ENCODE results near the gene SPECC1.
"Not testable (repeated sequence)": the region's sequence is repeated elsewhere in the genome, so short reads cannot be mapped to it uniquely, and the experiment has no call there.

Gene SPECC1

DNA sequence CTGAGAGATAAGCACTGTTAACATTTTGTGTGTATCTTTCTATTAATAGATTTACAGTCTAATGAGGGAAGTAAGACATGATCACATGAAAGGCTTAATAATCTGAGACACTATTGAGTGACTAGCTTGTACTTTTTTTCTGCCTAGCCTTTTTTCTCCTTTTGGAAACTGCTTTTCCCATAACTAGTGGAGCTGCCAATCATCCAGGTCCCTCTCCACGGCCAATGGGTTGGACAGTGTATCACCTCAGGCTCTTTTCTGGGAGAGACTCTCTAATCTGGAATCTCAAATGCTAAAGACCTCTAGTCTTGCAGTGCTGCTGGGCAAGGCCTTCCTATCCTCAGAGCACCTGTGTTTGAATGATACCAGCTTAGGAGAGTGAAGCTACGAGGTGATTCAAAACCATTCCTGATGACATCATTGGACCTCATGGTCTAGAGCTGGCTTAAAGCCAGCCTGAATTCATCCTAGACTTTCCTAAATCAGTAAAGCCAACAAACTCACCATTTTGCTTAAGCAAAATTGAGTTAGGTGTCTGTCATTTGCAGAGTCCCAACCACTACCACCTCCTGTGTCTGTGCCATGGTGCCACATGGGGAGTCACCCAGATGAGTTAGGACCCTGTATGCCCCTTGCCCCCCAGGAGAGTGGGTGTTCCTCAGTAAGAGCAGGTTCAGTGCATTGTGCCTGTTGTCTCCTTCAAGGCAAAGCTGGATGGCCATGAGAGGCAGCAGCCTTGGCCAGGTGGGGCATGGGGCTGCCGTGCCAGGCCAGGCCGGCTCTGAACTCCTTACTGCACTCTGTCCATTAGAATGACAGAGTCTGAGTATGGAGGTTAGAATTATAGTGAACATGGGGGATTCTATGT is 62.9 kb downstream of the SPECC1 start:
- no peak for DNase-seq

DNA sequence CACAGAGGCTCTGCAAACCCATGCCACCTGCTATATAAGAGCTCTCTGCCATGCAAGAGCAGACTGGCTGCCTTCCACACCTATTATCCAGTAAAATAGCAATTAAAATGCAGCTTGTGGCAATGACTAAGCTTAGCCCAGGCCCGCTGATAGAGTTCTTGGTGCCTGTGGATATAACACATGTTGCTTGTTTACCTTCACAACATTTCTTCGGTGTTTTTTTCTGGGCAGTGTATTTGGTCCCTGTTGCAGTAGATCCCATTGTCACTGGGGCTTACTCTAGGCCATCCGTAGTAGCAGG is 63.5 kb downstream of the SPECC1 start:
- DNase-seq: no peak

DNA sequence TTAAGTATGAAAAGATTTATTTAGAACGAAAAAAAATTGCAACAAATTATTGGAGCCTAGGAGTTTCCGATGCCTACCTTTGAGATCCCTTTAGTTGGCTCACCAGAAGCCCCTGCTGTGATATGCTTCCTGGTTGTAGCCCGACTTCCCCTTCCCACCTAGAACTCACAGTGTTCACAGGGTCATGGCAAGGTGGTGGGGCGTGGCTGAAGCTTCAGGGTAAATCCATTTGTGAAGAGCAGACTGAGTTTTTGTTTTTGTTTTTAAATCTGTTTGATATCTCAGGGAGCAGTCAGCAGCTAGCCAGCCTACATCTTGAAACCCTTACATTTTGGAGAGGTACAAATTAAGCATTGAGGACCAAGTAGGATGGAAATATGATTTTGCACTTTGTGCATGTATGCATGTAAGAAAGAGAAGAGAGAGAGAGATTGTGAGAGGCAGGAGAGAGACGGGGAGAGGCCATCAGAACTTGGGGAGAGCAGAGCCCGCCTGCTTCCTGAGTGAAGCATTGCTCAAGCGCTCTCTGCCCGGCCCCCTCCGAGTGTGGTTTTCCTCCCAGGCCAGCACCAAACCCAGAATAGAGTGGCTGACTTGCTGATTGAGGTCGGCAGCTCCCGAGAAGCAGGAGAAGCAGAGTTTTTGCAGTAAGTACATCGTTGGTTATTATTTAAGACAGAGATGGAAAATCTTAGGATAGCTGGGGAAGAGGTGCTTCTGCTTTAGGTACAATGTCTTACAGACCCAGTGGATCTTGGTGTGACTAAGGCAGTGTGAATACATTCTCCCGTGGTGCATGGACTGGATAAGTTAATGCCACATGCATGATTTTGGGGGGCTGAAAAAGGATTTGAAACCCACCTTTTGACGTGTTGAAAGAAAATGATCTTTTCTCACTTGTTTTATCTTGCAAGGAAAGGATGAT is 64.2 kb downstream of the SPECC1 start:
- peak; percentile 46 for DNase-seq

DNA sequence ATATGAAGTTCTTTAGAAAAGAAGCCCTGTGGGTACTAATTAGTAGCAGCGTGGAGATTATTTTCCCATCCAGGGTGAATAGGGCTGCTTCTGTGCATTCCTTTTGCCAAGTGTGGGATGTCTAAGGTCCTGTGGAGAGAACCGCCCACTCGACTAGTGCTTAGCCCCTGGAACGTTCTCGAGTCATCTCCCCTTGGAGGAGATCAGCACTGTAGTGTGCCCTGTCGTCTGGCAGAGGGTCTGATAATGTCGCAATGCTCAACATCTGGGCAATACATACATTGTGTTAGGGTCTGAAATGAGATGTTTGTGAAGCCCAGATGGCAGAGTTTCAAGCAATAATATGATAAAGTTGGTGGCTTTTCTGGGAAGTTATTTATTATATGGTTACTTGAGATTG is 64.8 kb downstream of the SPECC1 start:
- peak; percentile 44 for DNase-seq

DNA sequence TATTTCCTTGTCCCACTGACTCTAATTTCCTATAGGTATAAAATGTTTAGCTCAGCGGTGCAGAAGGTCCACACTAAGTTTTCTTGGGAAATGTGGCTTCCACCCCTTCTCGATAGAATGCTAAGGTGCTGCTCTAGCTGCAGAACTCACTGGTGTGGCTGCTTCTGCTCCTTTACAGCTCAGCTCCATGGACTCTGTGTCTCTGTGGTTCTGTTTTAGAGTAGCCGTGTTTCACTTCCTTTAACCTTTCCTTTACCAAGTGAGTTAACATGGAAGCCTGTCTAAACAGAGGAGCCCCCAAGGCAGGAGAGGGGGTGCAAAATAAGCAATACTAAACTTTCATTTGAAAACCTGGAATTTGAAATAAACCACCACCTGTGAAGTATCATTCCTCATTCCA is 65.3 kb downstream of the SPECC1 start:
- no peak for DNase-seq

DNA sequence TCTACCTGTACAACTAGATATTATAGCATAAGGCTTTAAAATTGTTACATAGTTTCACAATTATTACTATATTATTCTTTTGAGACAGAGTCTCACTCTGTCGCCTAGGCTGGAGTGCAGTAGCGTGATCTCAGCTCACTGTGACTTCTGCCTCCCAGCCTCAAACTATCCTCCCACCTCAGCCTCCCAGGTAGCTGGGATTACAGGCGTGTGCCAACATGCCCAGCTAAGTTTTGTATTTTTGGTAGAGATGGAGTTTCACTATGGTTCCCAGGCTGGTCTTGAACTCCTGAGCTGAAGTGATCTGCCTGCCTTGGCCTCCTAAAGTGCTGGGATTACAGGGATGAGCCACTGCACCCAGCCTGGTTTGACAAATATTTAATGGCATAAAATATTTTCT is 67.0 kb downstream of the SPECC1 start:
- DNase-seq: not testable (repeated sequence)

DNA sequence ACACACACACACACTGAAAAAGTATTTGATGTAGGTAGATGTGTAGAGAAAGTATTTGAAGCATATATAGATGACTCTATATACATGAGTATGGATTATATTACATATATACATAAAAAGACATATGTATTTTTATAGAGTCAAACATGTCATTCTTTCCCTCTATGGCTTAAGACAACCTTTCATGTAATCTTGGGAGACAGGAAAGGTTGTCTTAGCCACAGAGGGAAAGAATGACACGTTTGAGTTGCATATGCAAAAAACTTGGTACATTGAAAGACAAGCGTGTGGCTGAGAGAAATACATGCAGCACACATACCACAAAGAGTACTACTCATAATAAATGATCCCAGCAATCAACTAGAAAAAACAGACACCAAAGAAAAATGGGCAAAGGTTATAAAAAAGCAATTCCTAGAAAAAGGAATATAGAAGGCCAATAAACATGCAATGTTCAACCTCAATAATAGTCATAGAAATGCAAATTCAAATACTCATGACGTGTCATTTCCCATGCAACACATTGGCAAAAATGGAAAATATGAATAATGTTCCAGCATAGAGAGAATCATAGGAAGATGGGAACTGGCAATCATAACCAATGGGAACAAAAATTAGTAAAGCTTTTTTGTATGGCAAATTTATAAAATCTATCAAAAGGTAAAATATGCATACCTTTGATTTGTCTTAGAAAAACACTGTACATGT is 69.0 kb downstream of the SPECC1 start:
- DNase-seq: no peak

DNA sequence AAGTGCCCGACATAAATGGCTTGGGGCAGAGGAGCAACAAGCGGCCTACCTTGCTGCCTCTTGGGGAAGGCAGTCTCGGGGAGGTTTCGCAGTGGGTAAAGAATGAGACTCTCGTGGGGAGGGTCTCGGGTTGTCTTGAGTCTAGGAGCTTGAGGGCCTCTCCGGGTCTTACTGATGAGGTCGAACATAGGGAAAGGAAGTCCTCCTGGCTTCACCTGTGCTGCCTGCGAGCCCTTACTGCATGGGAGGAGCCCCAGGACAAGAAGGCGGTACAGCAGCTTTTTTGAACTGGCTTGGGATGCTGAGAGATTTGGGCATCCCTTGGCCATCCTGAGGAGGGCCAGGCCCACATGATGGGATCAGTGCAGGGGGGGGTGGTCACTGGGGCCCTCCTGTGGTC is 71.4 kb downstream of the SPECC1 start:
- DNase-seq: no peak

DNA sequence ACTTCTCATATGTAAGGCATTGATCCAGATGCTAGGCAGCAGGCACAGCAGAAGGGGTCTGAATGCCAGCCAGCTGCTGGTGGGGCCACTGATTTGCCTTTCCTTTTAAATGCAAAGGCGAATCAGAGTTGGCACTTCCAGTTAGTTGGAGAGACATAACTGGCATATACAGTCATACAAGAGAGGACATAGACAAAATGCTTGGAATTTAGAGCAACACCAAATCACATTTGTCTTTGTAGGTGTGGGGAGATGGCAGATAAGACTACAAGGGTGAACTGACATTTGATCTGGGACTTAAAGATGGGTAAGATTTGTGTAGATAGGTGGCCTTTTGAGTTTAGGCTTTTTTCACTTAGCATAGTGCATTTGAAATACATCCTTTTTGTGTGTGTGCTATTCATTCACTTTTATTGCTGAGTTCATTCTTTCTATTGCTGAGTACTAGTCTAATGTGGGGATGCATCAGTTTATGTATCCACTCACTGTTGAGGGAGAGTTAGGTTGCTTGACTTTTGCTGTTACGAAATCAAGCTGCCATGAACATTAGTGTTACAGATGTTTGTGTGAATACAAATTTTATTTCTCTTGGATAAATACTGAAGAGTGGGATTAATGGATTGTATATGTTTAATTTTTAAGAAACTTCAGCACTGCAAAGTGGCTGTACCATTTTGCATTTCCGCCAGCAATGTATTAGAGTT is 74.1 kb downstream of the SPECC1 start:
- DNase-seq: no peak

DNA sequence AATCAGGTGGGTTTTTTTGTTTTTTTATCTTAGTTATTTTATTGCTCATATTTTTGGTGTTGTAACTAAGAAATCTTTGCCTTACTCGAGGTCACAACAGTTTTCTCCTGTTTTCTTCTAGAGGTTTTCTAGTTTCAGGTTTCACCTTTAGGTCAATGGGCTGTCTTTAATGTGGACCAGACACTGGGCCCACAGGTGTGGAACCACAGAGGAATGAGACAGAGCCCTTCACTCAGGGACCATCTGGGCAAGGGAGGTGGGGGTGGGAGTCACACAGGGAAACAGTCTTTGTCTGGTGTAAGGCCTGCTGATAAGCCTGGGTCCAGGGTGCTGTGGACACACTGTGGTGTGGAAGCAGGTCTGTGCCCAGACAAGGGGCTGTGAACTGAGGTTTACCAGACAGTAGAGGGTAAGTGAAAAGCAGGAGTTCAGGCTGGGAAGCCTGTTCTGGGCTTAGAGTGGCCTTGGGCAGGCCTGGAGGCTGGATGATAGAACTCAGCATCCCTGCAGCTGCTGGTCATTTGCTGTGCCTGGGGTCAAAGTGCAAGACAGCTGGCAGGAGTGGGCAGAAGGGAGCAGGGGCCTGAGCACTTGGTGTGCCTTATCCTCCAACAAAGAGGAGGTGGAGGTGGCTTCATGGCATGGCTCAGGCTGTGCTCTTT is 75.6 kb downstream of the SPECC1 start:
- no peak for DNase-seq

DNA sequence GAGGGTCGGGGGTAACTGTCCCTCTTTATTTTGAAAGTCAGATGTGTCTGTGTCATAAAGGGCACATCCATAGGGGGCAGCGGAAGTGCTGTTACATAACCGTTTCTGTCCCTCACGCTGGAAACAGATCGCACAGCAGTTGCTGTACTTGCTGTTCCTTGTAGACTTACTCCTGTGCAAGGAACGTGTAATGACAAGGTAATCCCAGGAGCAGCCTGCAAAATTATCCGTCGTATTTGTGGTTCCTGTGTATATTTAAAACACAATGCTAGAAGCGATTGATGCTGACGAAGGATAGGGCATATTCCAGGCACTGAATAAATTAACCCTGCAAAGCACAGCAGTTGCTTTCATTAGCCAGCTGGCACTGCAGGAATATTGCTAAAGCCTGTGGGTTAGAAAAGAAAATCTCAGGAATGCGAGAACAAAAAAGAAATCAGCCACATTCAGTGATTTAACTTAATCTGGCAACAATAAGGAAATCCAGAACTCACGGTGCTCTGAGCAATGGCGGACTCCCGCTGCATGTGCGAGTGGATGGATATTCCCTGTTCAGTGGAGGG is 76.2 kb downstream of the SPECC1 start:
- DNase-seq: no peak

DNA sequence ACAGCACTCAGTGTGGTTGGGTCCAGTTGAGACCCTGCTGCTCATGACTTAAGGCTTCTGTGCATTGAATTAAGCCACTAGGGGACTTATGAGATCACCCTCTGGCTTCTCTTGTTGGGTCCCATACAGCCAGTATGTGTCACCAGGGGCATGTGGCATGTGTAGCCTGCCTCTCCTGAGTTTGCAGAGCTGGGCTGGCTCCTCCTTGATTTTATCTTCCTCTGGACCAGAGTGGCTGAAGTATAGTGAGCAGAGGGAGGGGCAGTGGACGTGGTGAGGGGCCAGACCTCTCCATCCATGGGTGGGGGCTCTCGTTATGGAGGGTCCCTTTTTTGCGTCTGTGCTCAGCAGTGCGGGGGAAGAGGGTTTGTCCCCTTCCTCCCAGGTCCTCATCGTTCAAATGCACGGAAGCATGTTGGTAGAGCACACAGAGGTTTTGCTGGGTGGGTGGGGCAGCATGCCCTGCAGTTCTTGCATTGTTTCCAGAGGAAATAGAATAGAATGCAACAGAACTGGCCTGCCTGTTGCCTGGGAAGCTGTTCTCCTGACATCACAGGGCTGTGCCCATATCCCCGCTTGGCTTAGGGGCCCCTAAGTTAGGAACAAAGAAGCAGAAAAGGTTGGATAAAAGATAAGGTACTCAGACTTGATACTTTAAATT is 77.4 kb downstream of the SPECC1 start:
- DNase-seq: peak; percentile 53

DNA sequence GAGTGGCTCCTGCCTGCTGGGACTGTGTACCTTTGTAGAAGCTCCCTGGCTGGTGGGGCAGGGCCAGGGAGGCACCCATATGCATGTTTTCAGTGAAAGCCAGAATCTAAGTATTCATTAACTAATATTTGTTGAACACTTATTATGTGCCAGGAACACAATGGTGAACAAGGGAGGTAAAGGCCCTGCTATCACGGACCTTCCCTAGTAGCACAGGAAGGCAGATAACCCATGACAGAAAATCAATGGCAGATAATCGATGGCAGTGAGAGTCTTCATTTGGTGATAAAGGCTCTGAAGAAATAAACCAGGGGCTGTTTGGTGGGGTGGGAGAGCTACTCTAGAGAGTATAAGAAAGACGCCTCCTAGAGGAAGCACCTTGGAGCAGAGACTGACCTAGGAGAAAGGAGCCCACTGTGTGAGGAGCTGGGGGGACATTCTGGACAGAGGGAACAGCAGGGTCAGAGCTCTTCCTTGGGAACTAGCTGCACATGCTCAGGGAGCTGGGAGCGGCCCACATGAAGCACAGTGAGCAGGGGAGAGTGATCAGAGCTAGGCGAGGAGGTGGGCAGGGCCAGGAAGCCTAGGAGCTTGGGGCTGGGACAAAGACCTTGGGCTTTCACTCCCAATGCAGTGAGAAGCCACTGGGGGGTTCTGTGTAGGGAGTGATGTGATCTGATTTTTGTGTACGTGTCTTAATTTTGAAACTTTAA is 78.5 kb downstream of the SPECC1 start:
- no peak for DNase-seq

DNA sequence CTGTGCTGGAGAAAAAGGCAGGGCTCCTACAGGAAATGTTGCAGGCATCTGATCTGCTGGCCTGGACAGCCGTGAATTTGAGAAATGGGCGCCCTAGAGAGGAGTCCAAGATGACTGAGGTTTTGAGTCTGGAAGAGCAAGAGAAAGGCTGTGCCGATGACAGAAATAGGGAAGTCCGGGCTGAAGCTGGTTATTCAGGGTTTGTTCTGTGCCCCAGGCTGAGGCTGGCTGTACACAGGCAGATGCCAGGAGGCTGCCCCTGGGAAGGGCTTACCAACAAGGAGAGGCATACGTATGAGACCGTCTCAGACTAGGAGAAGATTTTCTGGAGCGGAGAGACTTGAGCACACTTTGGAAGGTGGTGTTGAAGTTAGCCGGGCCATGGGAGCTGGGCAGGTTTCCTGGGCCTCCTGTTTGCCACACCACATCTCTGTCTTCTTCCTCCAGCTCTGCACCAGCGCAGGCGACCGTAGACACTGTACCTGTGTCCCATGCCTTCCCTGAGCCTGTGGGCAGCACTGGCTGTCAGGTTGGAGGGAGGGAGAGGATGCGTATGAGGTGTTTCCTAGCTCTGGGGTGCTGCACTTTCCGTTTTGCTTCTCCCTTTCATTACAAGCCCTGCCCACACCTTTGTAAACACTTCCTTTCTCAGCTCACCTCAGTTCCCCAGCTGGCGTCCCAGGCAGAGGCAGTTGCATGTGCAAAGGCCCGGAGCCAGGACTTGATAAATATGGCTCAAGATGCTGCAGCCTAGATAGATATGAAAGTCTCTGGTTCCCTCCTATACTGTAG is 80.8 kb downstream of the SPECC1 start:
- no peak for DNase-seq

DNA sequence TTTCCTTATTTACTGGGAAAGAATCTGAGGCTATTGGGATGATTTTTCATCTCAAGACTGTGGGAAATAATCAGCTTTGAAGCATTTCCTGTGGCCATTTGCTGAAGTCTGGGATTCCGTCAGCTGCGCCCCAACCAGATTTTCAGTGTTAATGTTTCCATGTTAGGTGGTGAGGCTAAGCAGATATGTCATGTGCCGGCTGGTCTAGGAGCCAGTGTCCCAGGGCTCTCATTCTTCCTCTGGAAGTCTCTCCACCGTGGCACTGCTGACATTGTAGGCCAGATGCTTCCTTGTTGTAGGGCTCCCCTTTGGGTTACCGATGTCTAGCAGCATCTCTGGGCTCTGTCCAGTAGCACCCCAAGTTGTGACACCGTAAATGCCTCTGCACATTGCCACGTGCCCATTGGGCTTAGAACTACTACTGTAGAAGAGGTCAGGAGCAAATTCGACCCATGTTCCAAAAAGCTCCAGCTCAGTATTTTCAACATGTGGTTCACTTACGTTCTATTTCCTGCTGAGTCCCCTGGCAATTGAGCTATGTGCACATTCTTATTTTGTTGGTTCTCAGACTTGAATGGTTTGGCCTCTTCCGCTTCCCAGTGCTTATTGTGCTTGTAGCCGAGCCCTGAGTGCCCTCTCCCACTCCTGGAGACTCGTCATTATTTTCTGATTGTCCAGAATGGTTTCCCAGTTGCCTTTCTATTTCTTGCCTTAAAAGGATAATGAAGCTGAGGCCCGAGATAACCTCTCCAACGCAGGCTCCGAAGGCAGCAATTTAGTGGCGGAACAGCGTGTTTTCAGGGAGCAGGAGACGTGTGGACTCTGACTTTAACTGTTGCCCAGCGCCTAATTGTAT is 82.2 kb downstream of the SPECC1 start:
- DNase-seq: no peak

DNA sequence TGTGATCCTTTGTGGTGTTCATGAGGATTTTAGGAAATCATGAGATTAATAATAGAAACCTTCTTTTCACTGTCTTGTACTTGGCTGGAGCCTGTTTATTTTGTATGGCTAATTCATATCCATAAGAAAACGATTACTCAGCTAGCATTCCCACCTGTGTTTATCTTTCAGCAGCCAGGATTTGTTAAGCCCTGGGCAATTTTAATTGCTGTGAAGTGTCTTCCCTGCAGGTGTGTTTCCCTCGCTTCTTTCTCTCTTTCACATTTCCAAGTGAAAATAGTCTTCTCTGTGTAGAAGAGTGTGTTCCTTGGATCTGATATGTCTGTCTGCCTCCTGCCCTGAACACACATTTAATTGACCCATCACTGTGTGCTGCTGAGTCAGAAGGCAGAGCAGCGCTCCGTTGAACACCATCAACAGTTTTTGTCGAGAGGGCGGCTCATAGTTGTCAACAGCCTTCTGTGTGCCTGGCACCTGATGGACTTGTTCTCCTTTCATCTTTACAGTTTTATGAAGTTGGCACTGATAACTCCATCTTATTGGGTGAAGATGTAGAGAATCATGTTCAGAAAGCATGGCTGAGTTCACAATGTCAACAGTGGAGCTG is 83.2 kb downstream of the SPECC1 start:
- no peak for DNase-seq

DNA sequence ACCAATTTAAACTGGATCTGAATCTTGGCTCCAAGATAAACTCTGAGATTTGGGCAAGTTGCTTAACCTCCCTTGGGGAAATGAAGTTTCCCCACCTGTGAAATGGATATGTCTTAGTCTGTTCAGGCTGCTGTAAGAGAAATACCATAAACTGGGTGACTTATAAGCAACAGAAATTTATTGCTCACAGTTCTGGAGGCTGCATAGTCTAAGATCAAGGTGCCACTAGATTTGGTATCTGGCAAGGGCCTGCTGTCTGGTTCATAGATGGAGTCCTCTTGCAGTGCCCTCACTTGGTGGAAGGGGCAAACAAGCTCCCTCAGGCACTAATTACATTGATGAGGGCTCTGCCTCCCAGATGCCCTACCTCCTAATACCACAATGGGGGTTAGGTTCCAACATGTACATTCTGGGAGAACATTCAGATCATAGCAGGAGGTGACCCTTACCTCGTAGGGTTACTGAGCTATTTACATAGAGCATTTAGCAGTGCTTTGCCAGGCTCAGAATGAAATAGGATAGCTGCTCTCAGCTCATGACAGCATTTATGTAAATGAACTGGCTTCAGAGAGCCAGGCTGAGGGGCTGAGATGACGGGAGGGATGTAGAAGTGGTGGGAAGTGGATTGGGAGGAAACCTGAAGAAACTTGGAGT is 83.9 kb downstream of the SPECC1 start:
- no peak for DNase-seq

DNA sequence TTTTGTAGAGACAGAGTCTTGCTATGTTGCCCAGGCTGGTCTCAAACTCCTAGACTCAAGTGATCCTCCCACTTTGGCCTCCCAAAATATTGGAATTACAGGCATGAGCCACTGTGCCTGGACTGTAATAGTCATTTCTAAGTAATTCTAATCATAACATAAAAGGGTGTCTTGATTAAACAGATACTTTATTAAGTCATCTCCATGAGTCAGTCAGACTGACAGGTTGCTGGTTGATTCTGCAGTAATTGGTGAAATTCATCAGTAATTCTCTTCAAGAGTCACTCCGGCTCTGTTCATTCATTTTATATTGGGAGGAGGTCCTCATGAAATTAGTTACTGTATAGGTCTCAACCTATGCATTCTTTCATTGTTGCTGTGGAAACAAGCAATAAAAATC is 85.6 kb downstream of the SPECC1 start:
- DNase-seq: no peak

Measured in hematopoietic multipotent progenitor cell treated with erythropoietin and hydrocortisone succinate and interleukin-3 and kit ligand, for 8 days (in vitro differentiated cells).